ENCODE data around the gene ZMAT5. TPM values are rescaled to one million over a fixed set of nuclear protein-coding genes. Genes with fewer than 3 reads are reported as not detected.

ZMAT5 gene
- polyA plus RNA-seq, 4 donors, result 17.1 to 36.5 (median 25.4) TPM

- Histone ChIP-seq H3K4me3 (ENCODE audit: low read depth in 1 of 3, low read length in 3 of 3) (peak within 1 kb of the TSS; percentile 56 to 86 (median 69)), H3K27ac (ENCODE audit: low read depth in 1 of 3, low read length in 2 of 3) (peak within 1 kb of the TSS; percentile 89 to 91 (median 90)), H3K9me3 (ENCODE audit: control insufficient read depth in 2 of 2, insufficient read depth in 1 of 2, low read depth in 1 of 2, low read length in 1 of 2) (no peaks in the 10 kb centered on the region), H3K4me1 (ENCODE audit: control insufficient read depth in 3 of 3, insufficient read depth in 2 of 3, low read depth in 1 of 3, low read length in 2 of 3) (peaks cover 0 to 12% (median 5%) of the 10 kb centered on the region in 3 donors), H3K27me3 (ENCODE audit: control insufficient read depth in 3 of 3, insufficient read depth in 3 of 3, low read length in 3 of 3) (no peaks in the 10 kb centered on the region), H3K36me3 (ENCODE audit: control insufficient read depth in 3 of 3, insufficient read depth in 2 of 3, low read depth in 1 of 3, low read length in 3 of 3) (peaks cover 3 to 24% (median 11%) of the 10 kb centered on the region in 3 donors)
- DNase-seq (peak; percentile 92 to 96), FAIRE-seq (no peak)
- WGBS, 3 donors, result 0 to 12% (median 0%) methylated on average over 46 of the region's 46 CpGs
Measured at GRCh38 chr22:29767171-29768051, 604 bp upstream of the ZMAT5 start, which contains the start of gene UQCR10. UQCR10 (plus strand) TSS chr22:29767369; CDS start chr22:29767399, 30 bp downstream.

- H3K27ac ChIP-seq (ENCODE audit: low read depth in 1 of 3, low read length in 2 of 3), result peak overlapping the region; percentile 89 to 91 (median 90)
- FAIRE-seq, result no peak
- WGBS, 3 donors, result 52 to 55% (median 52%) methylated on average over 15 of the region's 15 CpGs
Measured at GRCh38 chr22:29765905-29766631, 739 bp downstream of the ZMAT5 start.

GRCh38 chr22:29762263-29762662 lies 4.5 kb downstream of the ZMAT5 start:
- H3K27ac ChIP-seq (ENCODE audit: low read depth in 1 of 3, low read length in 2 of 3), result no peak overlapping the region
- H3K27me3 ChIP-seq (ENCODE audit: control insufficient read depth in 3 of 3, insufficient read depth in 3 of 3, low read length in 3 of 3), result no peaks in the 10 kb centered on the region
- DNase-seq (no peak), FAIRE-seq (no peak)
- H3K4me3 ChIP-seq (ENCODE audit: low read depth in 1 of 3, low read length in 3 of 3), result no peak overlapping the region
- H3K4me1 ChIP-seq (ENCODE audit: control insufficient read depth in 3 of 3, insufficient read depth in 2 of 3, low read depth in 1 of 3, low read length in 2 of 3), result peaks cover 0 to 6% (median 5%) of the 10 kb centered on the region in 3 donors
- H3K9me3 ChIP-seq (ENCODE audit: control insufficient read depth in 2 of 2, insufficient read depth in 1 of 2, low read depth in 1 of 2, low read length in 1 of 2), result no peaks in the 10 kb centered on the region
- WGBS, 3 donors, result 80 to 92% (median 90%) methylated on average over 15 of the region's 15 CpGs
- peaks cover 0 to 9% (median 0%) of the 10 kb centered on the region in 3 donors for H3K36me3 ChIP-seq (ENCODE audit: control insufficient read depth in 3 of 3, insufficient read depth in 2 of 3, low read depth in 1 of 3, low read length in 3 of 3)

More at GRCh38 chr22:29765905-29766631, 739 bp downstream of the ZMAT5 start:
- peaks cover 3 to 19% (median 11%) of the 10 kb centered on the region in 3 donors for H3K36me3 ChIP-seq (ENCODE audit: control insufficient read depth in 3 of 3, insufficient read depth in 2 of 3, low read depth in 1 of 3, low read length in 3 of 3)
- DNase-seq, result peak in 1 of 2 donors; percentile 74
- H3K9me3 ChIP-seq (ENCODE audit: control insufficient read depth in 2 of 2, insufficient read depth in 1 of 2, low read depth in 1 of 2, low read length in 1 of 2), result no peaks in the 10 kb centered on the region
- H3K27me3 ChIP-seq (ENCODE audit: control insufficient read depth in 3 of 3, insufficient read depth in 3 of 3, low read length in 3 of 3), result no peaks in the 10 kb centered on the region
- peak overlapping the region; percentile 56 to 86 (median 66) for H3K4me3 ChIP-seq (ENCODE audit: low read depth in 1 of 3, low read length in 3 of 3)
- H3K4me1 ChIP-seq (ENCODE audit: control insufficient read depth in 3 of 3, insufficient read depth in 2 of 3, low read depth in 1 of 3, low read length in 2 of 3), result peaks cover 0 to 12% (median 5%) of the 10 kb centered on the region in 3 donors

GRCh38 chr22:29758959-29759358 lies 7.8 kb downstream of the ZMAT5 start:
- H3K36me3 ChIP-seq (ENCODE audit: control insufficient read depth in 3 of 3, insufficient read depth in 2 of 3, low read depth in 1 of 3, low read length in 3 of 3), result peaks cover 0 to 17% (median 0%) of the 10 kb centered on the region in 3 donors
- DNase-seq (no peak), FAIRE-seq (no peak)
- no peak overlapping the region for H3K27ac ChIP-seq (ENCODE audit: low read depth in 1 of 3, low read length in 2 of 3)
- no peaks in the 10 kb centered on the region for H3K9me3 ChIP-seq (ENCODE audit: control insufficient read depth in 2 of 2, insufficient read depth in 1 of 2, low read depth in 1 of 2, low read length in 1 of 2)
- no peaks in the 10 kb centered on the region for H3K4me1 ChIP-seq (ENCODE audit: control insufficient read depth in 3 of 3, insufficient read depth in 2 of 3, low read depth in 1 of 3, low read length in 2 of 3)
- H3K27me3 ChIP-seq (ENCODE audit: control insufficient read depth in 3 of 3, insufficient read depth in 3 of 3, low read length in 3 of 3), result no peaks in the 10 kb centered on the region
- H3K4me3 ChIP-seq (ENCODE audit: low read depth in 1 of 3, low read length in 3 of 3), result no peak overlapping the region
- WGBS, 3 donors, result 81 to 84% (median 81%) methylated on average over 4 to 5 of the region's 5 CpGs

GRCh38 chr22:29758068-29758622 lies 8.7 kb downstream of the ZMAT5 start:
- H3K27ac ChIP-seq (ENCODE audit: low read depth in 1 of 3, low read length in 2 of 3), result no peak overlapping the region
- H3K27me3 ChIP-seq (ENCODE audit: control insufficient read depth in 3 of 3, insufficient read depth in 3 of 3, low read length in 3 of 3), result no peaks in the 10 kb centered on the region
- no peak for DNase-seq
- no peak overlapping the region for H3K4me3 ChIP-seq (ENCODE audit: low read depth in 1 of 3, low read length in 3 of 3)
- H3K9me3 ChIP-seq (ENCODE audit: control insufficient read depth in 2 of 2, insufficient read depth in 1 of 2, low read depth in 1 of 2, low read length in 1 of 2), result no peaks in the 10 kb centered on the region
- WGBS, 3 donors, result 82 to 93% (median 92%) methylated on average over 7 of the region's 7 CpGs
- H3K4me1 ChIP-seq (ENCODE audit: control insufficient read depth in 3 of 3, insufficient read depth in 2 of 3, low read depth in 1 of 3, low read length in 2 of 3), result no peaks in the 10 kb centered on the region
- peaks cover 0 to 22% (median 0%) of the 10 kb centered on the region in 3 donors for H3K36me3 ChIP-seq (ENCODE audit: control insufficient read depth in 3 of 3, insufficient read depth in 2 of 3, low read depth in 1 of 3, low read length in 3 of 3)
- no peak for FAIRE-seq

- Histone ChIP-seq H3K27ac (ENCODE audit: low read depth in 1 of 3, low read length in 2 of 3) (no peak overlapping the region), H3K9me3 (ENCODE audit: control insufficient read depth in 2 of 2, insufficient read depth in 1 of 2, low read depth in 1 of 2, low read length in 1 of 2) (no peaks in the 10 kb centered on the region), H3K36me3 (ENCODE audit: control insufficient read depth in 3 of 3, insufficient read depth in 2 of 3, low read depth in 1 of 3, low read length in 3 of 3) (peaks cover 0 to 30% (median 0%) of the 10 kb centered on the region in 3 donors), H3K4me3 (ENCODE audit: low read depth in 1 of 3, low read length in 3 of 3) (no peak overlapping the region), H3K27me3 (ENCODE audit: control insufficient read depth in 3 of 3, insufficient read depth in 3 of 3, low read length in 3 of 3) (no peaks in the 10 kb centered on the region), H3K4me1 (ENCODE audit: control insufficient read depth in 3 of 3, insufficient read depth in 2 of 3, low read depth in 1 of 3, low read length in 2 of 3) (no peaks in the 10 kb centered on the region)
- DNase-seq (no peak), FAIRE-seq (no peak)
- 89 to 95% (median 90%) methylated on average over 3 of the region's 3 CpGs for WGBS, 3 donors
Measured at GRCh38 chr22:29757096-29757495, 9.7 kb downstream of the ZMAT5 start.

GRCh38 chr22:29756341-29756740 lies 10.5 kb downstream of the ZMAT5 start:
- DNase-seq, result no peak
- FAIRE-seq, result no peak
- Histone ChIP-seq H3K4me1 (ENCODE audit: control insufficient read depth in 3 of 3, insufficient read depth in 2 of 3, low read depth in 1 of 3, low read length in 2 of 3) (no peaks in the 10 kb centered on the region), H3K36me3 (ENCODE audit: control insufficient read depth in 3 of 3, insufficient read depth in 2 of 3, low read depth in 1 of 3, low read length in 3 of 3) (peaks cover 0 to 33% (median 0%) of the 10 kb centered on the region in 3 donors), H3K27me3 (ENCODE audit: control insufficient read depth in 3 of 3, insufficient read depth in 3 of 3, low read length in 3 of 3) (no peaks in the 10 kb centered on the region), H3K4me3 (ENCODE audit: low read depth in 1 of 3, low read length in 3 of 3) (no peak overlapping the region), H3K27ac (ENCODE audit: low read depth in 1 of 3, low read length in 2 of 3) (no peak overlapping the region), H3K9me3 (ENCODE audit: control insufficient read depth in 2 of 2, insufficient read depth in 1 of 2, low read depth in 1 of 2, low read length in 1 of 2) (no peaks in the 10 kb centered on the region)
- 77 to 92% (median 77%) methylated on average over 7 of the region's 7 CpGs for WGBS, 3 donors

- Histone ChIP-seq H3K4me1 (ENCODE audit: control insufficient read depth in 3 of 3, insufficient read depth in 2 of 3, low read depth in 1 of 3, low read length in 2 of 3) (no peaks in the 10 kb centered on the region), H3K4me3 (ENCODE audit: low read depth in 1 of 3, low read length in 3 of 3) (no peak overlapping the region), H3K9me3 (ENCODE audit: control insufficient read depth in 2 of 2, insufficient read depth in 1 of 2, low read depth in 1 of 2, low read length in 1 of 2) (no peaks in the 10 kb centered on the region), H3K36me3 (ENCODE audit: control insufficient read depth in 3 of 3, insufficient read depth in 2 of 3, low read depth in 1 of 3, low read length in 3 of 3) (peaks cover 0 to 33% (median 0%) of the 10 kb centered on the region in 3 donors), H3K27ac (ENCODE audit: low read depth in 1 of 3, low read length in 2 of 3) (no peak overlapping the region), H3K27me3 (ENCODE audit: control insufficient read depth in 3 of 3, insufficient read depth in 3 of 3, low read length in 3 of 3) (no peaks in the 10 kb centered on the region)
- FAIRE-seq, result no peak
- no peak for DNase-seq
- 85 to 91% (median 89%) methylated on average over 9 of the region's 9 CpGs for WGBS, 3 donors
Measured at GRCh38 chr22:29755889-29756288, 10.9 kb downstream of the ZMAT5 start.

Data from small intestine (tissue), 7 donors.